Measurements from ENCODE around the gene P4HTM.
"Not testable (repeated sequence)": the region's sequence is repeated elsewhere in the genome, so short reads cannot be mapped to it uniquely, and the experiment has no call there.

The P4HTM gene

DNA sequence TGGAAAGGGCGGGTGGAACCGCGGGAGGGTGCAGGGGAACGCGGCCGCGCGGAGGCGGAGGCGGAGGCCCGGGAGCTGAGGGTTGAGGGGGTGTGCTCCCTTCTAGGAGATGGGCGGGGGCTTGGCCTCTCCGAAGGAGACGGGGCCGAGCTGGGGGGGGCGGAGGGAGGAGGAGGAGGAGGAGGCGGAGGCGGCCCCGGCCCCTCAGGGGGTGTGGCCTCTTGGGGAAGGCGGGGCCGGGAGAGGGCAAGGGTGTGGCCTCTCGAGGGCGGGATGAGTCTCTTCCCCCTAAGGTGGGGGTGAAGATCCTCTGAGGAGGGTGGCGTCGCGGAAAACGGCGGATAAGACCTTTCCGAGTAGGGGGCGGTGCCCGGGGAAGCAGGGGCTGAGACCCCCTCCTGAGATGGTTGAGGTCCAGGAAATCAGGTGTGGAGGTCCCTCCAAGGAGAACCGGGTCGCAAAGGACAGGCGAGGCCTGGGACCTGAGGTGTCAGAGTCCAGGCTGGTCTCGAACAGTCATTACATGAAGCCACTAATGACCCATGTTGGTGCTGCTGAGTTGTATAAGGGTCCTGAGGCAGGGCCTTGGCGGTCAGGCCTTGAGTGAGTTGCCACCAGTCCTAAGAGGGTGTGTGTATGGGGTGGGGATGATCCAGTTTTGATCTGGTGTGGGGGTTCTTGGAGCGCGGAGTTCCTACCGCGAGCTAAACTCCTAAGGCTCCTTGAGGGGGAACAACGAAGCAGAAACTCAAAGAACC lies 17.9 kb downstream of the P4HTM start:
- H3K4me3 ChIP-seq (ENCODE audit: low read depth, low read length), result peak overlapping the region; percentile 90
- TF ChIP-seq, protein P1, sequence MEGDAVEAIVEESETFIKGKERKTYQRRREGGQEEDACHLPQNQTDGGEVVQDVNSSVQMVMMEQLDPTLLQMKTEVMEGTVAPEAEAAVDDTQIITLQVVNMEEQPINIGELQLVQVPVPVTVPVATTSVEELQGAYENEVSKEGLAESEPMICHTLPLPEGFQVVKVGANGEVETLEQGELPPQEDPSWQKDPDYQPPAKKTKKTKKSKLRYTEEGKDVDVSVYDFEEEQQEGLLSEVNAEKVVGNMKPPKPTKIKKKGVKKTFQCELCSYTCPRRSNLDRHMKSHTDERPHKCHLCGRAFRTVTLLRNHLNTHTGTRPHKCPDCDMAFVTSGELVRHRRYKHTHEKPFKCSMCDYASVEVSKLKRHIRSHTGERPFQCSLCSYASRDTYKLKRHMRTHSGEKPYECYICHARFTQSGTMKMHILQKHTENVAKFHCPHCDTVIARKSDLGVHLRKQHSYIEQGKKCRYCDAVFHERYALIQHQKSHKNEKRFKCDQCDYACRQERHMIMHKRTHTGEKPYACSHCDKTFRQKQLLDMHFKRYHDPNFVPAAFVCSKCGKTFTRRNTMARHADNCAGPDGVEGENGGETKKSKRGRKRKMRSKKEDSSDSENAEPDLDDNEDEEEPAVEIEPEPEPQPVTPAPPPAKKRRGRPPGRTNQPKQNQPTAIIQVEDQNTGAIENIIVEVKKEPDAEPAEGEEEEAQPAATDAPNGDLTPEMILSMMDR (conservative IDR thresholded peaks at IDR 0.05; ENCODE audit: low read depth, low read length), result no peak
- peak; percentile 90 for DNase-seq (ENCODE audit: low read depth)

GRCh38 chr3:49008627-49009026 lies 18.6 kb downstream of the P4HTM start:
- peak overlapping the region; percentile 90 for H3K4me3 ChIP-seq (ENCODE audit: low read depth, low read length)
- not testable (repeated sequence) for DNase-seq (ENCODE audit: low read depth)

GRCh38 chr3:49009396-49009795 lies 19.4 kb downstream of the P4HTM start:
- TF ChIP-seq, protein P1 (conservative IDR thresholded peaks at IDR 0.05; ENCODE audit: low read depth, low read length), result peak; percentile 14
- peak; percentile 94 for DNase-seq (ENCODE audit: low read depth)
- no peak overlapping the region for H3K4me3 ChIP-seq (ENCODE audit: low read depth, low read length)

- DNase-seq (ENCODE audit: low read depth), result no peak
These were observed 22.5 kb downstream of the P4HTM start for GRCh38 chr3:49012441-49013017.

GRCh38 chr3:49013113-49013737 lies 23.2 kb downstream of the P4HTM start:
- no peak overlapping the region for H3K4me3 ChIP-seq (ENCODE audit: low read depth, low read length)
- TF ChIP-seq, protein P1 (conservative IDR thresholded peaks at IDR 0.05; ENCODE audit: low read depth, low read length), result no peak
- DNase-seq (ENCODE audit: low read depth), result no peak

More at GRCh38 chr3:49012441-49013017, 22.5 kb downstream of the P4HTM start:
- H3K4me3 ChIP-seq (ENCODE audit: low read depth, low read length), result no peak overlapping the region
- TF ChIP-seq, protein P1 (conservative IDR thresholded peaks at IDR 0.05; ENCODE audit: low read depth, low read length), result no peak

DNA sequence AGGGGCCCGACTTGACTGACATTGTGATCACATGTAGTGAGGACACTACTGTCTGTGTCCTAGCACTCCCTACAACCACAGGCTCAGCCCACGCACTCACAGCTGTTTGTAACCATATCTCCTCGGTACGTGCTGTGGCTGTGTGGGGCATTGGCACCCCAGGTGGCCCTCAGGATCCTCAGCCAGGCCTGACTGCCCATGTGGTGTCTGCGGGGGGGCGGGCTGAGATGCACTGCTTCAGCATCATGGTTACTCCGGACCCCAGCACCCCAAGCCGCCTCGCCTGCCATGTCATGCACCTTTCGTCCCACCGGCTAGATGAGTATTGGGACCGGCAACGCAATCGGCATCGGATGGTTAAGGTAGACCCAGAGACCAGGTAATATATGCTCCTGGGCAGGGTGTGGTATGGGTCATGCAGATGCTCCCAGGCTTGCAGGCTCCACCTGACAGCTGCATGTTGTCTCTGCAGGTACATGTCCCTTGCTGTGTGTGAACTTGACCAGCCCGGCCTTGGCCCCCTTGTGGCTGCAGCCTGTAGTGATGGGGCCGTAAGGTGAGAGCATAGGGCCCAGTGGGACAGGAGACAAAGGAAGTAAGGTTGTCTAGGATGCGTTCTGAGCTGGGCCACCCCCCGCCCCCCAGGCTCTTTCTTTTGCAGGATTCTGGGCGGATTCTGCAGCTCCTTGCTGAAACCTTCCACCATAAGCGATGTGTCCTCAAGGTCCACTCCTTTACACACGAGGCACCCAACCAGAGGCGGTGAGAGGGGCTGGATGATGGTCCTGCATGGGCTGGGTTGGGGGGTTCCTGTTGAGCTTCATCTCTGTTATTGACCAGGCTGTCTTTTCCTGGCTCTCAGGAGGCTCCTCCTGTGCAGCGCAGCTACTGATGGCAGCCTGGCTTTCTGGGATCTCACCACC lies 24.0 kb downstream of the P4HTM start:
- DNase-seq (ENCODE audit: low read depth), result peak; percentile 60
- H3K4me3 ChIP-seq (ENCODE audit: low read depth, low read length), result no peak overlapping the region
- TF ChIP-seq, protein P1 (conservative IDR thresholded peaks at IDR 0.05; ENCODE audit: low read depth, low read length), result peak; percentile 81

- no peak overlapping the region for H3K4me3 ChIP-seq (ENCODE audit: low read depth, low read length)
- TF ChIP-seq, protein P1 (conservative IDR thresholded peaks at IDR 0.05; ENCODE audit: low read depth, low read length), result no peak
- no peak for DNase-seq (ENCODE audit: low read depth)
These were observed 25.0 kb downstream of the P4HTM start for GRCh38 chr3:49015072-49015471.
